Spleen (tissue), 11 donors: ENCODE data around the gene TAOK3. TPM values are rescaled to one million over a fixed set of nuclear protein-coding genes. Genes with fewer than 3 reads are reported as not detected.
A peak's percentile ranks its signal among the peaks of the same experiment; 100 is the strongest.

Experiments used
- DNase-seq: peaks from one replicate; pipeline ENCODE4 v3.0.0-alpha.2; 2020
- H3K27ac ChIP-seq, 8 donors: fragments of 200-600 bp; sonication (generic) in 7 of 8; 1 replicate in 4 of 8; 2 replicates in 4 of 8; pipeline versions ENCODE4 v1.5.0 to v1.8.0; 2016 to 2021; ENCODE audit warnings: inconsistent platforms in 4 of 8, mild to moderate bottlenecking in 4 of 8, moderate library complexity in 1 of 8
- H3K27me3 ChIP-seq, 7 donors: fragments of 200-600 bp; sonication (generic) in 6 of 7; replicated peaks in 1 of 7; 1 replicate in 4 of 7; 2 replicates in 3 of 7; pipeline versions ENCODE4 v1.5.0 to v1.8.0; 2016 to 2021; ENCODE audit warnings: inconsistent platforms in 3 of 7, mild to moderate bottlenecking in 1 of 7
- H3K36me3 ChIP-seq, 6 donors: fragments of 200-600 bp; sonication (generic) in 5 of 6; 1 replicate in 4 of 6; 2 replicates in 2 of 6; pipeline versions ENCODE4 v1.5.0 to v1.8.0; 2016 to 2021; ENCODE audit warnings: inconsistent platforms in 2 of 6
- H3K4me1 ChIP-seq, 6 donors: fragments of 200-600 bp; sonication (generic) in 5 of 6; 1 replicate in 3 of 6; 2 replicates in 3 of 6; pipeline versions ENCODE4 v1.5.0 to v1.8.0; 2016 to 2021; ENCODE audit warnings: inconsistent platforms in 3 of 6
- H3K4me3 ChIP-seq, 8 donors: fragments of 200-600 bp; sonication (generic) in 7 of 8; 1 replicate in 4 of 8; 2 replicates in 4 of 8; pipeline versions ENCODE4 v1.5.0 to v1.8.0; 2016 to 2021; ENCODE audit warnings: inconsistent platforms in 4 of 8, mild to moderate bottlenecking in 4 of 8, moderate library complexity in 2 of 8
- H3K9me3 ChIP-seq, 8 donors: fragments of 200-600 bp; sonication (generic) in 7 of 8; 1 replicate in 4 of 8; 2 replicates in 4 of 8; pipeline versions ENCODE4 v1.5.0 to v1.8.0; 2016 to 2021; ENCODE audit warnings: inconsistent platforms in 4 of 8
- POLR2A ChIP-seq, 3 donors: fragments of 450-650 bp; IDR thresholded peaks; one replicate each; pipeline ENCODE4 v1.5.1; 2017; ENCODE audit warnings: antibody characterized with exemption in 3 of 3, mild to moderate bottlenecking in 1 of 3
- POLR2AphosphoS5 ChIP-seq, 3 donors: sonication (generic); formaldehyde crosslinking; IDR thresholded peaks; one replicate each; pipeline ENCODE4 v1.5.1; 2017; ENCODE audit warnings: antibody characterized with exemption in 3 of 3
- WGBS, 5 donors: extraction: QIAGEN DNeasy Blood & Tissue Kit in 3 of 5; methylation state at CpG; one replicate each; pipeline versions ENCODE4 v1.1.5 to v1.1.7; 2013 to 2018; 5-methylcytosine and 5-hydroxymethylcytosine counted together
- intact Hi-C: fragments of 100-400 bp; cut with DNase I; formaldehyde crosslinking; loops from one replicate; pipeline ENCODE4 v1.15.0; 2023; ENCODE audit warnings: low total_unique reads
- polyA plus RNA-seq, 3 donors: library from polyadenylated mRNA; stranded (reverse); fragments of 200-250 nt; gene quantifications; one replicate each; pipeline ENCODE4 v1.2.1, GENCODE V29; 2013
- total RNA-seq, 7 donors: library from RNA; depleted of rRNA in 3 of 7; stranded (reverse); fragments of >200 nt in 3 of 7; fragmentation: NEBNext Ultra II Directional in 4 of 7; extraction: Animal tissue kit (Norgen Biotek cat#: 25700) in 4 of 7; gene quantifications; one replicate each; pipeline versions ENCODE4 v1.1.0 to v1.2.1, GENCODE V29; 2016 to 2021
- TF ChIP-seq, protein P1 (sequence below), 11 experiments: fragments of 200-600 bp in 7 of 11; fragments of 450-650 bp in 4 of 11; sonication (generic) in 4 of 11; IDR thresholded peaks in 8 of 11; conservative IDR thresholded peaks in 3 of 11; 1 replicate in 7 of 11; 2 replicates in 4 of 11; pipeline versions ENCODE4 v1.4.0 to v1.8.0; 2016 to 2021; ENCODE audit warnings: antibody characterized with exemption in 11 of 11, inconsistent platforms in 4 of 11, mild to moderate bottlenecking in 1 of 11
- donor health status: healthy with polysubstance abuse.
- donor health status: DM: no; HTN: no; CAD: no; lungs with moderate emphysema.
- donor health status: DM: no; HTN: no; CAD: no.
- donor health status: Bipolar disorder and iron deficiency.
- donor health status: healthy.
- donor health status: DM: no; HTN: no; CAD: no.
- donor health status: DM: yes; HTN: yes; CAD: no.

Gene TAOK3
- total and polyA plus RNA-seq, 10 donors: 12.7 to 80.8 (median 56.5) TPM

DNA sequence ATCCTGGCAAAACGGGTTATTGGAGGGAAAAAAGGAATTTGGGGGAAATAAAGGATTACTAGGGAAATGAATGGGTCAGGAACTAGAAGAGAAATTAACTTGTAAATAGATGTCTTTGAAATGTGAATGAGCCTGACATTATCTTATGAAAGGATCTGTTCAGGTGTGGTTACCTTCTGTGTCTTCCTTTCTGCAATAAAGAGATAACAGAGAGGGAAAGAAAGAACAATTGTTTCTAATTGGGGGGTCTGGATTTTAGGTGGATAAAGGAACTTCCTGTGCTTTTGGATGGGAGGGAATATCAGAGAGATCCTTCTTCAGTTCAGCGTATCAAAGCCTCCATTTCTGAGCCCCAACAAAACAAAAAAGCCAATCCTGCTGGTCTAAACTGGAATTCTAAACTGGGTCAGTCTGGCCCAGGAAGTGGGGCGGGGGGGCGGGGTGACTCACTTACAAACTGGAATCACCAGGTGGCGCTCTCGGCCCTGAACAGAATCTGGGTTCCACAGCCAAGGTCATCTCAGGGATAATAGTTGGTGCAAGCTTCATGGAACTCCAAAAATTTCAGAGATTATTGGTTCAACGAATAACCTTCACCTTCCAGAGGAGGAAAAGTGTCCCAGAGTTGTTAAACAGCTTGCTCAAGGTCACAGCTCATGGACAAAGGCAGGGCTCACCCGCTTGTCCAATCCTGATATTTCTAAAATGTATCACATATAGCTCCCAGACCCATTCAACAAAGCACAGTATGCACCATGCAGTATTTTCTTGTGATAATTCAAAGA is 251.9 kb downstream of the TAOK3 start:
- DNase-seq: peak; percentile 86
- H3K27ac ChIP-seq: peak overlapping the region in 7 of 8 donors; percentile 23 to 65 (median 43)
- intact Hi-C loops: loop anchor here (10.0 kb wide), 1 partner anchor 254 kb away; the partner anchor contains the start of genes SUDS3 and TAOK3

DNA sequence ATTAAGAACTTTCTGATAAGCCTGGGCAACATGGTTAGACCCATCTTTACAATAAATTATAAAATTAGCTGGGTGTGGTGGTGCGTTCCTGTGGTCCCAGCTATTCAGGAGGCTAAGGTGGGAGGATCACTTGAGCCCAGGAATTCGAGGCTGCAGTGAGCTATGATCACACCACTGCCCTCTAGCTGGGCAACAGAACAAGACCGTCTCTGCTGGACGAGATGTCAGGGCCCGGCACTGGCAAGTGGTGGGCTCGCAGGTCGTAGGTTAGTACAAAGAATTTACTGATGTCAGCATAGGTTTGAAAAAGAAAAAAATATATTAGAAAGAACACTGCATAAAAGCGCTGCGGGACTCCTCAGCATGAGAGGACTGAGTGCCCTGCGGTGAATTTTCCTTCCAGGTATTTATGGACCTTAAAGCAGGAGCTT is 253.2 kb downstream of the TAOK3 start:
- Histone ChIP-seq H3K36me3 (no peaks in the 10 kb centered on the region), H3K27me3 (no peaks in the 10 kb centered on the region), H3K4me3 (no peak overlapping the region), H3K27ac (no peak overlapping the region), H3K9me3 (no peaks in the 10 kb centered on the region), H3K4me1 (peaks cover 4 to 13% (median 7%) of the 10 kb centered on the region in 6 donors)
- 87 to 94% (median 91%) methylated on average over 10 of the region's 10 CpGs for WGBS, 5 donors
- no peak for DNase-seq
- intact Hi-C loops: no loop called here
- no peak for TF ChIP-seq POLR2A (IDR thresholded peaks at IDR 0.05)
- TF ChIP-seq, protein P1, sequence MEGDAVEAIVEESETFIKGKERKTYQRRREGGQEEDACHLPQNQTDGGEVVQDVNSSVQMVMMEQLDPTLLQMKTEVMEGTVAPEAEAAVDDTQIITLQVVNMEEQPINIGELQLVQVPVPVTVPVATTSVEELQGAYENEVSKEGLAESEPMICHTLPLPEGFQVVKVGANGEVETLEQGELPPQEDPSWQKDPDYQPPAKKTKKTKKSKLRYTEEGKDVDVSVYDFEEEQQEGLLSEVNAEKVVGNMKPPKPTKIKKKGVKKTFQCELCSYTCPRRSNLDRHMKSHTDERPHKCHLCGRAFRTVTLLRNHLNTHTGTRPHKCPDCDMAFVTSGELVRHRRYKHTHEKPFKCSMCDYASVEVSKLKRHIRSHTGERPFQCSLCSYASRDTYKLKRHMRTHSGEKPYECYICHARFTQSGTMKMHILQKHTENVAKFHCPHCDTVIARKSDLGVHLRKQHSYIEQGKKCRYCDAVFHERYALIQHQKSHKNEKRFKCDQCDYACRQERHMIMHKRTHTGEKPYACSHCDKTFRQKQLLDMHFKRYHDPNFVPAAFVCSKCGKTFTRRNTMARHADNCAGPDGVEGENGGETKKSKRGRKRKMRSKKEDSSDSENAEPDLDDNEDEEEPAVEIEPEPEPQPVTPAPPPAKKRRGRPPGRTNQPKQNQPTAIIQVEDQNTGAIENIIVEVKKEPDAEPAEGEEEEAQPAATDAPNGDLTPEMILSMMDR (IDR thresholded peaks at IDR 0.05 in 8 of 11, conservative IDR thresholded peaks at IDR 0.05 in 3 of 11): no peak
- TF ChIP-seq POLR2AphosphoS5 (IDR thresholded peaks at IDR 0.05): no peak

More for the DNA sequence above, 251.9 kb downstream of the TAOK3 start:
- TF ChIP-seq POLR2AphosphoS5 (IDR thresholded peaks at IDR 0.05) (no peak), POLR2A (IDR thresholded peaks at IDR 0.05) (no peak)
- TF ChIP-seq, protein P1 (IDR thresholded peaks at IDR 0.05 in 8 of 11, conservative IDR thresholded peaks at IDR 0.05 in 3 of 11): peak in 8 of 11 experiments; percentile 18 to 89 (median 80)
- H3K27me3 ChIP-seq: no peaks in the 10 kb centered on the region
- WGBS, 5 donors: 16 to 28% (median 24%) methylated on average over 8 of the region's 8 CpGs
- peaks cover 4 to 13% (median 7%) of the 10 kb centered on the region in 6 donors for H3K4me1 ChIP-seq
- no peaks in the 10 kb centered on the region for H3K36me3 ChIP-seq
- no peaks in the 10 kb centered on the region for H3K9me3 ChIP-seq
- no peak overlapping the region for H3K4me3 ChIP-seq

DNA sequence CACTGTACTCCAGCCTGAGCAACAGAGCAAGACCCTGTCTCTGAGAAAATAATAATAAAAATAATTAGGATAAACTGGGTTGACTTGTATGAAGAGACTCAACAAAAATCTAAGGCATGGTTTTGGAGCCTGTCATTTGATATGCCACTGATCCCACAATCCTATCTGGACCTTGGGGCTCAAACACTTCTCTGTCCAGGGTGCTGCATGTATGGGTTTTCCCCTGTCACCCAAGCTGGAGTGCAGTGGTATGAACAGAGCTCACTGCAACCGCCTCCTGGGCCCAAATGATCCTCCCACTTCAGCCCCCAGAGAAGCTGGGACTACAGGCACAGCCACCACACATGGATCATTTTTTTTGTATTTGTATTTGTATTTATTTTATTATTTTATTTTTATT is 263.6 kb downstream of the TAOK3 start:
- TF ChIP-seq POLR2A (IDR thresholded peaks at IDR 0.05) (no peak), POLR2AphosphoS5 (IDR thresholded peaks at IDR 0.05) (no peak)
- TF ChIP-seq, protein P1 (IDR thresholded peaks at IDR 0.05 in 8 of 11, conservative IDR thresholded peaks at IDR 0.05 in 3 of 11): no peak
- H3K36me3 ChIP-seq: no peaks in the 10 kb centered on the region
- 76 to 100% (median 90%) methylated on average over 1 of the region's 1 CpG for whole genome bisulfite sequencing, 5 donors
- H3K27ac ChIP-seq: no peak overlapping the region
- peaks cover 0 to 17% (median 2%) of the 10 kb centered on the region in 7 donors for H3K27me3 ChIP-seq
- no peak overlapping the region for H3K4me3 ChIP-seq
- DNase-seq: no peak
- H3K9me3 ChIP-seq: no peaks in the 10 kb centered on the region
- intact Hi-C loops: no loop called here
- H3K4me1 ChIP-seq: peaks cover 0 to 11% (median 7%) of the 10 kb centered on the region in 6 donors

DNA sequence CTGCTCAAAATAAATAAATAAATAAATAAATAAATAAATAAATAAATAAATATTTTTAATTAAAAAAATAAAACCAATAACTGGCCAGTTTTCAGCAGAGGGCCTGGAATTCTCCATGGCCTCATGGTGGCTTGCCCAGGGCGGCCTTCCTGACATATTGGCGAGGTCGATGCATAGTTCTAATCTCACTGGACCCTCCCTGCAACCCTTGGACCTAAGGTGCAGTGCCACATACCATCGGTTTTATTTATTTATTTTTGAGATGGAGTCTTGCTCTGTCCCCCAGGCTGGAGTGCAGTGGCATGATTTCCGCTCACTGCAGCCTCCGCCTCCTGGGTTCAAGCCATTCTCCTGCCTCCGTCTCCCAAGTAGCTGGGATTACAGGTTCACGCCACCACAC is 265.0 kb downstream of the TAOK3 start:
- no peak for DNase-seq
- peaks cover 0 to 31% (median 11%) of the 10 kb centered on the region in 7 donors for H3K27me3 ChIP-seq
- H3K36me3 ChIP-seq: no peaks in the 10 kb centered on the region
- intact Hi-C loops: no loop called here
- no peak for TF ChIP-seq POLR2A (IDR thresholded peaks at IDR 0.05)
- no peak for TF ChIP-seq POLR2AphosphoS5 (IDR thresholded peaks at IDR 0.05)
- TF ChIP-seq, protein P1 (IDR thresholded peaks at IDR 0.05 in 8 of 11, conservative IDR thresholded peaks at IDR 0.05 in 3 of 11): no peak
- 90 to 97% (median 96%) methylated on average over 8 of the region's 8 CpGs for WGBS, 5 donors
- no peak overlapping the region for H3K27ac ChIP-seq
- H3K4me3 ChIP-seq: no peak overlapping the region
- no peaks in the 10 kb centered on the region for H3K9me3 ChIP-seq
- H3K4me1 ChIP-seq: peaks cover 0 to 25% (median 20%) of the 10 kb centered on the region in 6 donors
